Kidney epithelial cell (primary cell): ENCODE results near the gene CISD1. TPM values are rescaled to one million over a fixed set of nuclear protein-coding genes. Genes with fewer than 3 reads are reported as not detected.
"Not testable (repeated sequence)": the region's sequence is repeated elsewhere in the genome, so short reads cannot be mapped to it uniquely, and the experiment has no call there.

Experiments
- DNase-seq: peaks from one replicate; pipeline ENCODE4 v3.0.0-alpha.2; 2010; ENCODE audit warnings: low read depth
- H3K27me3 ChIP-seq: 2 replicates; pipeline ENCODE4 v1.6.0; 2011; ENCODE audit warnings: low read length; ENCODE audit not compliant: control insufficient read depth, insufficient read depth
- H3K36me3 ChIP-seq: 2 replicates; pipeline ENCODE4 v1.5.1; 2011; ENCODE audit warnings: low read length; ENCODE audit not compliant: control insufficient read depth, insufficient read depth
- H3K4me3 ChIP-seq: 2 replicates; pipeline ENCODE4 v1.5.1; 2011; ENCODE audit warnings: low read depth, mild to moderate bottlenecking, control low read depth, low read length
- total RNA-seq: library from RNA; depleted of rRNA; stranded (reverse); fragments of >200 nt; gene quantifications from 2 replicates; pipeline ENCODE4 v1.2.3, GENCODE V29; 2015
- TF ChIP-seq, protein P1 (sequence below): IDR thresholded peaks from 2 replicates; pipeline ENCODE4 v1.5.1; 2011; ENCODE audit warnings: mild to moderate bottlenecking, moderate library complexity, low read length, control low read depth, inconsistent platforms; ENCODE audit not compliant: insufficient read depth, poor library complexity, severe bottlenecking

The CISD1 gene
- 10.1 and 17.0 TPM in 2 replicates for total RNA-seq

DNA sequence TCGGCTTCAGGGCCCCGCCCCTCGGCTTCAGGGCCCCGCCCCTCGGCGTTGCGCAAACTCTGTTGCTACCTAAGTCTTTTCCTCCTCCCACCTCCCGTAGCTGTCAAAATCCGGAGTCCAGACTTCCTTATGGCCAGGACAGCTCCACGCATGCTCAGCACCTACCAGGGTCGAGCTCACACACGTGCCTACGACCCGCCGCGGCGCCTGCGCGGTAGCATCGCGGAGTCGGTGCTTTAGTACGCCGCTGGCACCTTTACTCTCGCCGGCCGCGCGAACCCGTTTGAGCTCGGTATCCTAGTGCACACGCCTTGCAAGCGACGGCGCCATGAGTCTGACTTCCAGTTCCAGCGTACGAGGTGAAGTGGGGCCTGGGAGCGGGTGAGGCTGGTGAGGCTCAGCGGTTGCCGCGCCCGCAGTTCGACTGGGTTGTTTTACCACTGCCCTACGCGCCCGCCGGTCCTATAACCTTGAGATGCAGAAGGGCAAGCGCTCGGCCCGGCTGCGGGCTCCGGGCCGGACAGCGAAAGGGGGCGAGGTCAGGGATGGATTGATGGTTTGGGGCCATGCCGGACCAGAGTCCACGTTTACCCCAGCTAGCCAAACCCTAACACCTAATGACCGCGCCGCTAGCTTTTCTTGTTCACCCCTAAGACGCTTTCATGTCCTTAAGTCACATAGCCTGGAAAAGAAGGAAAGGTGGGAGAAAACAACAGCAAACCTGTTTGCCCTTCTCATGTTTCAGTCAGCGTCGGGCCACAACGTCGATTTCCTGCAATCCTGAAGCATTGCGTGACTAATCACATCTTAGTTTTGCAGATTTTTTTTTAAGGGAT lies at the start of gene CISD1:
Gene CISD1, plus strand, starts transcription at position 217 of the 836 bp plus-strand sequence. Its CDS starts 112 bp downstream, at position 329.
- Histone ChIP-seq H3K27me3 (no peaks in the 10 kb centered on the region), H3K36me3 (no peaks in the 10 kb centered on the region), H3K4me3 (peak within 1 kb of the TSS; percentile 81)
- peak; percentile 100 for DNase-seq
- TF ChIP-seq, protein P1, sequence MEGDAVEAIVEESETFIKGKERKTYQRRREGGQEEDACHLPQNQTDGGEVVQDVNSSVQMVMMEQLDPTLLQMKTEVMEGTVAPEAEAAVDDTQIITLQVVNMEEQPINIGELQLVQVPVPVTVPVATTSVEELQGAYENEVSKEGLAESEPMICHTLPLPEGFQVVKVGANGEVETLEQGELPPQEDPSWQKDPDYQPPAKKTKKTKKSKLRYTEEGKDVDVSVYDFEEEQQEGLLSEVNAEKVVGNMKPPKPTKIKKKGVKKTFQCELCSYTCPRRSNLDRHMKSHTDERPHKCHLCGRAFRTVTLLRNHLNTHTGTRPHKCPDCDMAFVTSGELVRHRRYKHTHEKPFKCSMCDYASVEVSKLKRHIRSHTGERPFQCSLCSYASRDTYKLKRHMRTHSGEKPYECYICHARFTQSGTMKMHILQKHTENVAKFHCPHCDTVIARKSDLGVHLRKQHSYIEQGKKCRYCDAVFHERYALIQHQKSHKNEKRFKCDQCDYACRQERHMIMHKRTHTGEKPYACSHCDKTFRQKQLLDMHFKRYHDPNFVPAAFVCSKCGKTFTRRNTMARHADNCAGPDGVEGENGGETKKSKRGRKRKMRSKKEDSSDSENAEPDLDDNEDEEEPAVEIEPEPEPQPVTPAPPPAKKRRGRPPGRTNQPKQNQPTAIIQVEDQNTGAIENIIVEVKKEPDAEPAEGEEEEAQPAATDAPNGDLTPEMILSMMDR = no peak

DNA sequence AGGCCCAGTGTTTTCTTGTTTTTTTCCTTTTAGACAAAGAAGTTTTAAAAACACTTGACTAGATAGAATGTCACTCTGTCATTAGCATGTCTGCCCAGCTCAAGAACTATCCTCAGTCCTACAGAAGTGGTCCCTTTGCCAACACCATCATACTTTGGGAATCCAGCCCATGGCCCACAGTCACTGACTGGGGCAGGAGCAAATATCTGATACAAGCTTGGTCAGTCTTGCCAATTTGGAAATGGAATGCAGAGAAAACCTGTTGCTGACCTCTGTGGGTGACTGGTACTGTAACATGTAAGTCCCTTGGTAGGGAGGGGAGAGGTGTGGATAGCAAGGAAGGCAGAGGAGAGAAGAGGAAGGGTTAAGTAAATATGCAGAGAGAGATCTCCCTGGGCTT lies 49.1 kb upstream of the CISD1 start:
- Histone ChIP-seq H3K4me3 (no peak overlapping the region), H3K27me3 (no peaks in the 10 kb centered on the region), H3K36me3 (no peaks in the 10 kb centered on the region)
- no peak for DNase-seq
- TF ChIP-seq, protein P1 = no peak

DNA sequence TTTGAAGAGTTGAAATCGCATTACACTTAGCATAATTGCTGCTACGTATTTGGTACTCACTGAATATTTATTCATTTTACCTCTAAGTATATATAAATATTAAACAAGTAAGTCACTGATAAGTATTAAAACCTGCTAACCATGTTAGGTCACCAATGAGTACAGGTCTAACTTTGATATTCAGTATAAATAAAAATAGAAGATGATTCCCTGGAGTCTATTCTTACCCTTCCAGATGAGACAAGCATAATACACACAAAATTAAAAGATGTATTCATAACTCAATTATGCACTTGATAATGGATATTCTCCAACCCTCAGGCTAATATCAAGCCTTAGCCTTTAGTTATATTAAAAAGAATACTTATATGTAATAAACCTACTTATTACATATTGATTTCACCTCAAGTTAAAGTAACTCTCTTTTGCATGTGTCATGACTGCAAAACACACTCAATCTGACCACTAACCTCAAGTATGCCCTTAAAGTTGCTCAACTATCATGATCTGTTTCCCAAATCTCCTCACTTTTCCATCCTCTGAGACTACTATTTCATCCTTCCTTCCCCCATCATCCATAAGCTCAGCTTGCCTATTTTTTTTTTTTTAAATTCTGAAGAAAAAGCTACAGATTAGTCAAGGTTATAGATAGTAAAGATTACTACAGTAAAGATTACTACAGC lies 48.1 kb upstream of the CISD1 start:
- no peaks in the 10 kb centered on the region for H3K27me3 ChIP-seq
- TF ChIP-seq, protein P1 = no peak
- H3K36me3 ChIP-seq = no peaks in the 10 kb centered on the region
- H3K4me3 ChIP-seq = no peak overlapping the region
- DNase-seq = no peak

- Histone ChIP-seq H3K4me3 (no peak overlapping the region), H3K36me3 (no peaks in the 10 kb centered on the region), H3K27me3 (no peaks in the 10 kb centered on the region)
- TF ChIP-seq, protein P1 = no peak
- no peak for DNase-seq
Measured at GRCh38 chr10:58225654-58226053, 43.3 kb upstream of the CISD1 start.

DNA sequence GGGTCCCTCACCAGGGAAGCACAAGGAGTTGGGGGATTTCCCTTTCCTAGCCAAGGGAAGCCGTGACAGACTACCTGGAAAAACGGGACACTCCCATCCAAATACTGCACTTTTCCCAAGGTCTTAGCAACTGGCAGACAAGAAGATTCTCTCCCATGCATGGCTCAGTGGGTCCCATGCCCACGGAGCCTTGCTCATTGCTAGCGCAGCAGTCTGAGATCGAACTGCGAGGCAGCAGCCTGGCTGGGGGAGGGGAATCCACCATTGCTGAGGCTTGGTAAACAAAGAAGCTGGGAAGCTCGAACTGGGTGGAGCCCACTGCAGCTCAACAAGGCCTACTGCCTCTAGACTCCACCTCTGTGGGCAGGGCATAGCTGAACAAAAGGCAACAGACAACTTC lies 39.1 kb upstream of the CISD1 start:
- H3K4me3 ChIP-seq, H3K36me3 ChIP-seq, H3K27me3 ChIP-seq, DNase-seq: not testable (repeated sequence)

DNA sequence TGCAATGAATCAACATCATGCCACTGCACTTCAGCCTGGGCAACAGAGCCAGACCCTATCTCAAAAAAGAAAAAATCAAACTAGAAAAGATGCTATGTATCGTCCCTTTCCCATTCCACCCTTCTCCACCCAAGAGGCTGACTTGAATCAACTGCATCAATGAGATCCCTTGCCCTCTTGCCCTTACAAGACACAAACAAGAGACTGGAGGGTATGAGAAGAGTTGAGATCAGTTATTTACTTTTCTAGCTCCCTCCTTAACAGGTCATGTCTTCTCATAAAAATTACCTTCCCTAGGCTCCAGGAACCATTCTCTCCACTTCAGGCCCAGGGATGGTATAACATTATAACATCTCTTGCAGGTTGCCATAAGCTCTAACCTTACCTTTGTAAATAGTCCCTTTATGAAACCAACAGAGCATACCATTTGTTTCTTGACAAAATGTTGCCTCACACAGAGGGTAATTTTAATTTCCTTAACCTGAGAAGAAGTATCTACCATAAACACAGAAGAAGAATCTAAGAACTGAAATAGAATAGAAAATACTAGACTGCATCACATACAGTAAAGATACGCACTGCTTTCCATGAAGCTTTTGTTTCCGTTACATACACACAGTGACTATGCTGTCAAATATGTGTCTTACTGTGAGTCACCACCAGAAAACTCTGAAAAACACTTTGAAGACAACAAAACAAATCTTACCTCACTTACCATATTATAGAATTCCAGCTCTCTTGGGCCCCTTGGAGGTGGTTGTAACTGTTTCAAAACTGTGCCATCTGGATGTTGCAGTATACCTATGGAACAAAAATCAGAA lies 31.7 kb upstream of the CISD1 start:
- TF ChIP-seq, protein P1 = no peak
- Histone ChIP-seq H3K4me3 (no peak overlapping the region), H3K36me3 (no peaks in the 10 kb centered on the region), H3K27me3 (no peaks in the 10 kb centered on the region)
- DNase-seq = peak; percentile 91
